Smooth muscle cell (in vitro differentiated cells): ENCODE results near the gene PSMA8. TPM values are rescaled to one million over a fixed set of nuclear protein-coding genes. Genes with fewer than 3 reads are reported as not detected.
A peak's percentile ranks its signal among the peaks of the same experiment; 100 is the strongest.

Experiments
- DNase-seq: peaks from one replicate; lab custom pipeline; 2025; ENCODE audit not compliant: unreplicated experiment; lab: John Stamatoyannopoulos, UW
- H2AFZ ChIP-seq: fragments of 200-600 bp; sonication (generic); 2 replicates; pipeline ENCODE4 v1.6.0; 2016; ENCODE audit warnings: antibody characterized with exemption, low read depth, mild to moderate bottlenecking
- H3F3A ChIP-seq: fragments of 200-600 bp; sonication (generic); 2 replicates; pipeline ENCODE4 v1.6.0; 2017; ENCODE audit warnings: antibody characterized with exemption, low read depth
- H3K27ac ChIP-seq: fragments of 200-600 bp; sonication (generic); 2 replicates; pipeline ENCODE4 v1.5.1; 2016; ENCODE audit warnings: low read depth, mild to moderate bottlenecking
- H3K27me3 ChIP-seq: fragments of 200-600 bp; sonication (generic); 2 replicates; pipeline ENCODE4 v1.6.1; 2016; ENCODE audit warnings: low read depth, mild to moderate bottlenecking
- H3K36me3 ChIP-seq: fragments of 200-600 bp; sonication (generic); 2 replicates; pipeline ENCODE4 v1.5.1; 2016; ENCODE audit warnings: low read depth
- H3K4me1 ChIP-seq: fragments of 200-600 bp; sonication (generic); 2 replicates; pipeline ENCODE4 v1.5.1; 2016; ENCODE audit warnings: low read depth
- H3K4me2 ChIP-seq: fragments of 200-600 bp; sonication (generic); 2 replicates; pipeline ENCODE4 v1.6.0; 2016; ENCODE audit warnings: mild to moderate bottlenecking
- H3K4me3 ChIP-seq: fragments of 200-600 bp; sonication (generic); 2 replicates; pipeline ENCODE4 v1.5.1; 2016; ENCODE audit warnings: mild to moderate bottlenecking
- H3K79me2 ChIP-seq: fragments of 200-600 bp; sonication (generic); 2 replicates; pipeline ENCODE4 v1.6.0; 2016; ENCODE audit warnings: low read depth, mild to moderate bottlenecking
- H3K9ac ChIP-seq: fragments of 200-600 bp; sonication (generic); 2 replicates; pipeline ENCODE4 v1.6.0; 2016; ENCODE audit warnings: low read depth
- H3K9me3 ChIP-seq: fragments of 200-600 bp; sonication (generic); replicated peaks from 2 replicates; pipeline ENCODE4 v1.5.1; 2016; ENCODE audit warnings: low read depth
- H4K20me1 ChIP-seq: fragments of 200-600 bp; sonication (generic); 2 replicates; pipeline ENCODE4 v1.6.0; 2016; ENCODE audit warnings: low read depth
- WGBS: methylation state at CpG from one replicate; pipeline ENCODE4 v1.1.7; 2016; ENCODE audit warnings: low lambda C conversion rate; 5-methylcytosine and 5-hydroxymethylcytosine counted together
- polyA plus RNA-seq: library from polyadenylated mRNA; unstranded; fragments of >200 nt; fragmentation: Nextera tagmentation; extraction: Ambion mirVana; gene quantifications from 2 replicates; pipeline ENCODE4 v1.2.1, GENCODE V29; 2016
- total RNA-seq: library from RNA; depleted of rRNA; stranded (reverse); fragments of >200 nt; gene quantifications from 2 replicates; pipeline ENCODE4 v1.2.3, GENCODE V29; 2014
- TF ChIP-seq, protein P1 (sequence below): fragments of 200-600 bp; sonication (generic); IDR thresholded peaks from 2 replicates; pipeline ENCODE4 v1.5.1; 2017; ENCODE audit warnings: borderline replicate concordance, mild to moderate bottlenecking, antibody characterized with exemption; ENCODE audit not compliant: insufficient read depth, poor library complexity, severe bottlenecking

PSMA8 gene
- total and polyA plus RNA-seq, 2 experiments from 2014 or later = 0.49 TPM; not detected in 1

DNA sequence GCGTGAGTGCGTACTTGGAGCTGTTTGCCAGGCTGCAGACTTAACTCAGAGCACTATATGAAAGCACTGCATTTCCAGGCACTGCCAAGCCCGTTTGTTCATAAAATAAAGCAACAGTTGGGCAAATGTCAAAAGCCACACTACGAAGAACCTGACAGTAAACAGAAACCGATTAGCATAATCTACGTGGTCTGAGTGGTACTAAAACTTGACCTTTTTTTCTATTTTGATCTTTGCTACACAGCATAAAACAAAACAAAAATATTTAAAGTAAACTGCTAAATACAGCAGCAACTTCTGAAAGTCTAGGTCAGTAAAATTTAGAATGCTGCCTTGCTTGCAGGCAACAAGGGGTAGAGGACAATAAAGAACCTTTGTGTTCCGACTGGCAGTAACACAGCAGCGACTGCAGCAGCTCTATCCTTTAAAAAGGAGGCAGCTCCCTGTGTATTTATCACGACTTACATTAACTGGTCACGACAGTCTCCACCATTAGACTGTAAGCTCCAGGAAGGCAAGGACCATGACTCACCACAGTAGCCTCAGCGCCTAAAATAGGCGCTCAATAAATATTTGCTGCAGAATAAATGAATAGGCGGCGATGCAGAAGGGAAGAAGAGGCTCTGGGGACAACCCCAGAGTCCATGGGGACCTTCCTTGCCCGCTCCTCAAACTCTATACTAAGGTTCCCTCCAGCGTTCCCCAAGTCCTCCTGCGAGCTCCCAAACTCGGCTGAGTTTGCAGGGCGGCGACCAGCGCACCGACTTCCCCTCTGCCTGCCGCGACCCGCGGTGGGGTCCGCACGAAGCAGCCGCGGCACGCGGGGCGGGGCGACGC, 44.2 kb upstream of the PSMA8 start:
- H3K4me2 ChIP-seq = peak overlapping the region; percentile 92
- DNase-seq = no peak
- H3K4me1 ChIP-seq = peaks cover 18% of the 10 kb centered on the region
- no peak overlapping the region for H2AFZ ChIP-seq
- H3F3A ChIP-seq = peaks cover 4% of the 10 kb centered on the region
- no peaks in the 10 kb centered on the region for H3K27me3 ChIP-seq
- peaks cover 55% of the 10 kb centered on the region for H3K79me2 ChIP-seq
- peaks cover 53% of the 10 kb centered on the region for H4K20me1 ChIP-seq
- peak overlapping the region; percentile 84 for H3K4me3 ChIP-seq
- peak overlapping the region; percentile 96 for H3K27ac ChIP-seq
- H3K36me3 ChIP-seq = peaks cover 15% of the 10 kb centered on the region
- no peaks in the 10 kb centered on the region for H3K9me3 ChIP-seq
- H3K9ac ChIP-seq = peak overlapping the region; percentile 93
- WGBS = 2% methylated on average over 35 of the region's 35 CpGs
- TF ChIP-seq, protein P1, sequence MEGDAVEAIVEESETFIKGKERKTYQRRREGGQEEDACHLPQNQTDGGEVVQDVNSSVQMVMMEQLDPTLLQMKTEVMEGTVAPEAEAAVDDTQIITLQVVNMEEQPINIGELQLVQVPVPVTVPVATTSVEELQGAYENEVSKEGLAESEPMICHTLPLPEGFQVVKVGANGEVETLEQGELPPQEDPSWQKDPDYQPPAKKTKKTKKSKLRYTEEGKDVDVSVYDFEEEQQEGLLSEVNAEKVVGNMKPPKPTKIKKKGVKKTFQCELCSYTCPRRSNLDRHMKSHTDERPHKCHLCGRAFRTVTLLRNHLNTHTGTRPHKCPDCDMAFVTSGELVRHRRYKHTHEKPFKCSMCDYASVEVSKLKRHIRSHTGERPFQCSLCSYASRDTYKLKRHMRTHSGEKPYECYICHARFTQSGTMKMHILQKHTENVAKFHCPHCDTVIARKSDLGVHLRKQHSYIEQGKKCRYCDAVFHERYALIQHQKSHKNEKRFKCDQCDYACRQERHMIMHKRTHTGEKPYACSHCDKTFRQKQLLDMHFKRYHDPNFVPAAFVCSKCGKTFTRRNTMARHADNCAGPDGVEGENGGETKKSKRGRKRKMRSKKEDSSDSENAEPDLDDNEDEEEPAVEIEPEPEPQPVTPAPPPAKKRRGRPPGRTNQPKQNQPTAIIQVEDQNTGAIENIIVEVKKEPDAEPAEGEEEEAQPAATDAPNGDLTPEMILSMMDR = no peak

DNA sequence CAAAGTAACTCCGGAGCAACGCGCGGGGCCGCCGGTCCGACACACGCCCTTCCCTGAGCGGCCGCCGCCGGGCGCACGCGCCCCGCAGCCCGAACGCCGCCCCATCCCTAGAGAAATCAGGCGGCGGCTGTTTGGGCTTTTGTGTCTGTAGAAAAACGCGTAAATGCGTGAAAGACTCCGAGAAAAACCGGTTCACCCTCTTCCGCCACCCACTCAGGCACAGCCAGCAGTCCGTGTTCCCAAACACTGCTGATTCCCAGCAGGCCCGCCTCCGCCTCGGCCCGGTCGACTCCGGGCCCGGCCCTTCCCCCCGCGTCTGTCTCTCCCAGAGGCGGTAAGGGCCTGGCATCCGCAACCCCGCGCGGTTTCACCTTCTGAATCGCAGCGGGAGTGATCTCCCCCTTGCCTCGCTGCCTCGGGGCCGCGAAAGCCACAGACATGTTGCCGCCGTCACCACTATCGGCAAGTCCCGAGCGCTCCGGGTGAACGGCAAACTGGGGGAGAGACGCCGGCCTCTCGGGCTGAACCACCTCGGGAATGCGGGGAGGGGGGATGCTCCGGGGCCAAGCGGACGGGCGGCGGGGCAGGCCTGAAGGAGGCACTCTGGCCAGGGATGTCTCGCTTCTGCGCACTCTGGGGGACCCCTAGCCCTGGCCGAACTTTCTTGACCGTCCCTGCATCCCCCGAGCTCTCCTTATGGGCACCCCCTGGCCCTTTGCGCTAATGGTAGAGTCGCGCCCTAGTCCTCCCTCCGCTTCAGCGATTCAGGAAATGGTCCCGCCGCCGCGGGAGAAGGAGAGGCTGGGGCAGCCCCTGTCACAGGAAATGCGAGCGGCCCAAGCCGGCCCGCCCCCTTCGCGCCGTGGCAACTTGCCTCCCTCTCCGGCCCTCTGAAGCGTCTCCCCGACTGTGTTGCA, 43.3 kb upstream of the PSMA8 start, which contains the start of gene SS18:
Gene SS18, minus strand, starts transcription at position 484 of the 917 bp plus-strand sequence. Its CDS starts 44 bp downstream, at position 440.
- TF ChIP-seq, protein P1 = no peak
- Histone ChIP-seq H4K20me1 (peaks cover 44% of the 10 kb centered on the region), H2AFZ (peak within 1 kb of the TSS; percentile 89), H3F3A (peaks cover 4% of the 10 kb centered on the region), H3K27me3 (no peaks in the 10 kb centered on the region), H3K9ac (peak within 1 kb of the TSS; percentile 93), H3K79me2 (peaks cover 46% of the 10 kb centered on the region), H3K36me3 (peaks cover 9% of the 10 kb centered on the region), H3K27ac (peak within 1 kb of the TSS; percentile 96), H3K4me1 (peaks cover 18% of the 10 kb centered on the region), H3K4me2 (peak within 1 kb of the TSS; percentile 92), H3K9me3 (no peaks in the 10 kb centered on the region), H3K4me3 (peak within 1 kb of the TSS; percentile 84)
- peak; percentile 91 for DNase-seq
- WGBS = 1% methylated on average over 88 of the region's 89 CpGs

DNA sequence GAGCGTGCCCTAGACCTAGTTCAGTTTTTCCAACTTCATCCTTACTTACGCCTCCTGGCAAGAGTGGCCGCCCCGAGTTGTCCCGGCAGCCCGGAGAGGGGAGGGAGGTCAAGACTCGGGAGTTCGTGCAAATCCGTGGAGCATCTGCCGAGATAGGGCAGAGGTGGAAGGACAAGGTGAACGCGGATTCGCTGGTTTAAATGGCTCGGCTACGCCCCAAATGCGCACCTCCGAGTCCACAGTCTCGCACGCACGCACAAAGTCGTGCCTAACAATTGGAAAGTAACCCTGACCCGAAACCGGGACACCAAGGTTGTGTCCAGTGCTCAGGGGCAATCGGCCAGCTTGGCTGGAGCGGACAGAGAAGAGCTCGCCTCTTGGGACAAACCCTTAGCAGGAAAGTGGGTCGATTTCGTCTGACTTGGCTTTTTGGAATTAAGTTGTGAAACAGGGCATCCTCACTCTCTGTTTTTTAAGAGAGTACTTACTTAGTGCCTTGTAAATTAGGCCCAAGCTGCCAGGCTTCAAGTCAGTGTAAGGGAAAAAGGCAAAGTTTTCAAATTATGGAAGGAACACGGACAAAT, 42.5 kb upstream of the PSMA8 start:
- Histone ChIP-seq H3K4me2 (peak overlapping the region; percentile 92), H3K9me3 (no peaks in the 10 kb centered on the region), H3K9ac (peak overlapping the region; percentile 93), H2AFZ (peak overlapping the region; percentile 89), H3K27me3 (no peaks in the 10 kb centered on the region), H3K4me3 (peak overlapping the region; percentile 84), H3K4me1 (peaks cover 18% of the 10 kb centered on the region), H4K20me1 (peaks cover 37% of the 10 kb centered on the region), H3K79me2 (peaks cover 39% of the 10 kb centered on the region), H3F3A (peaks cover 4% of the 10 kb centered on the region), H3K36me3 (peaks cover 9% of the 10 kb centered on the region), H3K27ac (peak overlapping the region; percentile 96)
- DNase-seq = no peak
- 4% methylated on average over 27 of the region's 29 CpGs for WGBS
- TF ChIP-seq, protein P1 = no peak
